WTC11 (cell line): ENCODE data around the gene FAR2. TPM values are rescaled to one million over a fixed set of nuclear protein-coding genes. Genes with fewer than 3 reads are reported as not detected.

Experiments used
- ATAC-seq: fragments of 200-7000 bp; cut with Tn5 transposase; 2 replicates; pipeline ENCODE4 v1.10.0; 2021; ENCODE audit warnings: mild to moderate bottlenecking, moderate library complexity
- CTCF ChIA-PET: fragments of 300-600 bp; sonication (Branson Sonifier 250); formaldehyde crosslinking; loops from one replicate; lab custom pipeline; 2021; ENCODE audit warnings: antibody characterized with exemption; lab: Charles Lee
- POLR2A ChIA-PET: fragments of 350-600 bp; sonication (Branson Sonifier 250); formaldehyde crosslinking; loops from one replicate; lab custom pipeline; 2021; ENCODE audit warnings: antibody characterized with exemption; lab: Charles Lee
- DNase-seq: peaks from one replicate; pipeline ENCODE4 v3.0.0; 2021; ENCODE audit warnings: low spot score
- H3K27ac Mint-ChIP-seq: 2 replicates; pipeline ENCODE4 v1.8.0; 2021; ENCODE audit warnings: mixed read lengths
- H3K27me3 Mint-ChIP-seq: 2 replicates; pipeline ENCODE4 v1.8.0; 2021; ENCODE audit warnings: low read depth, mild to moderate bottlenecking, moderate library complexity, mixed read lengths
- H3K36me3 Mint-ChIP-seq: 2 replicates; pipeline ENCODE4 v1.8.0; 2021; ENCODE audit warnings: mixed read lengths
- H3K4me1 Mint-ChIP-seq: 2 replicates; pipeline ENCODE4 v1.8.0; 2022; ENCODE audit warnings: mixed read lengths
- H3K4me3 Mint-ChIP-seq: 2 replicates; pipeline ENCODE4 v1.8.0; 2021; ENCODE audit warnings: mild to moderate bottlenecking, moderate library complexity, mixed read lengths
- H3K9me3 Mint-ChIP-seq: 2 replicates; pipeline ENCODE4 v1.8.0; 2021; ENCODE audit warnings: mixed read lengths
- AFF4 ChIP-seq: sonication (generic); formaldehyde crosslinking; IDR thresholded peaks from 2 replicates; pipeline ENCODE4 v1.8.1; 2023; ENCODE audit warnings: mild to moderate bottlenecking, missing genetic modification reagents, borderline replicate concordance
- ARID4B ChIP-seq: sonication (generic); formaldehyde crosslinking; IDR thresholded peaks from 2 replicates; pipeline ENCODE4 v1.8.0; 2023; ENCODE audit warnings: missing genetic modification reagents, mild to moderate bottlenecking, borderline replicate concordance
- ATF1 ChIP-seq: sonication (generic); formaldehyde crosslinking; IDR thresholded peaks from 2 replicates; pipeline ENCODE4 v1.8.1; 2023; ENCODE audit warnings: mild to moderate bottlenecking, moderate library complexity, missing genetic modification reagents
- E2F1 ChIP-seq: sonication (generic); formaldehyde crosslinking; IDR thresholded peaks from 2 replicates; pipeline ENCODE4 v1.8.0; 2022; ENCODE audit warnings: mild to moderate bottlenecking, missing genetic modification reagents
- IRF1 ChIP-seq: sonication (generic); formaldehyde crosslinking; IDR thresholded peaks from 2 replicates; pipeline ENCODE4 v1.8.0; 2023; ENCODE audit warnings: missing genetic modification reagents
- MYBL2 ChIP-seq: sonication (generic); formaldehyde crosslinking; IDR thresholded peaks from 2 replicates; pipeline ENCODE4 v1.8.1; 2023; ENCODE audit warnings: mild to moderate bottlenecking, moderate library complexity, missing genetic modification reagents
- NFYB ChIP-seq: sonication (generic); formaldehyde crosslinking; conservative IDR thresholded peaks from 2 replicates; pipeline ENCODE4 v1.8.0; 2022; ENCODE audit warnings: low read depth, missing genetic modification reagents
- NR3C1 ChIP-seq: sonication (generic); formaldehyde crosslinking; conservative IDR thresholded peaks from 2 replicates; pipeline ENCODE4 v1.8.1; 2023; ENCODE audit warnings: low read depth, mild to moderate bottlenecking, missing genetic modification reagents
- PRRX2 ChIP-seq: fragments of 250-450 bp; sonication (Bioruptor Pico); IDR thresholded peaks from 2 replicates; pipeline ENCODE4 v1.8.0; 2021; ENCODE audit warnings: mild to moderate bottlenecking
- TEAD1 ChIP-seq: sonication (generic); formaldehyde crosslinking; IDR thresholded peaks from 2 replicates; pipeline ENCODE4 v1.8.0; 2022; ENCODE audit warnings: mild to moderate bottlenecking, missing genetic modification reagents
- ZNF512 ChIP-seq: sonication (generic); formaldehyde crosslinking; IDR thresholded peaks from 2 replicates; pipeline ENCODE4 v1.8.1; 2022; ENCODE audit warnings: missing genetic modification reagents, borderline replicate concordance
- ZNF671 ChIP-seq: fragments of 250-450 bp; sonication (Bioruptor Pico); IDR thresholded peaks from 2 replicates; pipeline ENCODE4 v1.8.0; 2021; ENCODE audit warnings: mild to moderate bottlenecking
- ZSCAN18 ChIP-seq: fragments of 250-450 bp; sonication (Bioruptor Pico); IDR thresholded peaks from 2 replicates; pipeline ENCODE4 v2.1.2; 2022; ENCODE audit warnings: mild to moderate bottlenecking, moderate library complexity
- total RNA-seq: library from RNA; stranded (reverse); gene quantifications from 3 replicates; pipeline ENCODE4 v1.2.3, GENCODE V29; 2021

The FAR2 gene
- total RNA-seq, 1 experiment from 2014 or later: 20.0 TPM

- DNase-seq: no peak
- no peaks in the 10 kb centered on the region for H3K27me3 Mint-ChIP-seq
- no peaks in the 10 kb centered on the region for H3K36me3 Mint-ChIP-seq
- peaks cover 27% of the 10 kb centered on the region for H3K4me1 Mint-ChIP-seq
- H3K9me3 Mint-ChIP-seq: no peaks in the 10 kb centered on the region; the same call in 1 of the 2 replicates
- ATAC-seq: no peak
- no peak overlapping the region for H3K27ac Mint-ChIP-seq
- no peak overlapping the region for H3K4me3 Mint-ChIP-seq
- POLR2A ChIA-PET: no interaction called here
- CTCF ChIA-PET: no interaction called here
- TF ChIP-seq ZNF671 (no peak), IRF1 (CRISPR knock-in tag) (no peak), ATF1 (CRISPR knock-in tag) (no peak)
These were observed 9.2 kb downstream of the FAR2 start for GRCh38 chr12:29158115-29158763.

- Mint-ChIP-seq H3K4me1 (peaks cover 14% of the 10 kb centered on the region), H3K27ac (no peak overlapping the region), H3K36me3 (no peaks in the 10 kb centered on the region), H3K27me3 (no peaks in the 10 kb centered on the region), H3K9me3 (no peaks in the 10 kb centered on the region; the same call in 1 of the 2 replicates), H3K4me3 (no peak overlapping the region)
- ATAC-seq (no peak), DNase-seq (no peak)
- TF ChIP-seq E2F1: no peak
- TF ChIP-seq NFYB (CRISPR knock-in tag): no peak
- TF ChIP-seq PRRX2 (CRISPR knock-in tag): no peak
- no peak for TF ChIP-seq AFF4
- no peak for TF ChIP-seq MYBL2 (CRISPR knock-in tag)
- TF ChIP-seq ZNF512 (CRISPR knock-in tag): no peak
- TF ChIP-seq TEAD1 (CRISPR knock-in tag): no peak
- no peak for TF ChIP-seq ARID4B (CRISPR knock-in tag)
- no peak for TF ChIP-seq ZSCAN18 (CRISPR knock-in tag)
- no peak for TF ChIP-seq NR3C1 (CRISPR knock-in tag)
- ChIA-PET CTCF (no interaction called here), POLR2A (interaction anchor here (0.7 kb wide), 1 partner anchor 28 kb away, joined by 3 read pairs; no protein-coding TSS in a partner anchor)
These were observed 10.6 kb downstream of the FAR2 start for GRCh38 chr12:29159661-29160060.
